ELR (cell line): ENCODE data around the gene SP110.
A peak's percentile ranks its signal among the peaks of the same experiment; 100 is the strongest.
"Not testable (repeated sequence)": the region's sequence is repeated elsewhere in the genome, so short reads cannot be mapped to it uniquely, and the experiment has no call there.

Experiments used
- DNase-seq: peaks from one replicate; pipeline ENCODE4 v3.0.0-alpha.2; 2015; ENCODE audit warnings: low read depth

The SP110 gene

DNA sequence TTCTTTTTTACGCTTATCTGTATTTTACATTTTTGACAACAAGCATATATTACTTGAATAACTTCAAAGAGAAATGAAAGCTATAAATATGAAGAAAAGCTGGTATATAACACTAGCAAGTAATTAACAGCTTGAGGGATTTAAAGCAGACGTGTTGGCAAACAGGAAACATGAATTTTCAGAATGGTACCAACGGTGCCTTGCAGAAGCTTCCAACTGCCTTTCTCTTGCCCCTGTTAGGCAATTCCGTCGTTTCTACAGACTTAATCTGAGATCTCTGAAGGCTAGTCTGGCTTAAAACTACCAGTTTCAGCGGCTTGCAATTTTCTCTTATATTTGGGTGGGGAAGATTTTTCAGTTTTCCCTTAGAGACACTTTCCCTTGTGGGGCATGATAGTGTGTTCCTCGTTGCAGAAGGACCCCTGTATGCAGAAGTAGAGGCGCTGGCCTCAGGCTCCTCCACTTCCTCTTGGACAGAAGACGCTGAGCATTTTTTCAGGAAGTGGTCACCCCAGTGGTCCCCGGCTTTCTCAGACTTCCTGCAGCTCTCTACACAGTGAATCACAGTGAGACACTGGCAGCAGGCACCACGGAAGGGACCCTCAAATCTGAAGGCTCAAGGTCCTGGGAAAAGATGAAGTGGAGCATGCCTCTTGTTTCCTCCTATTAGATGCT, 94.9 kb downstream of the SP110 start:
- peak; percentile 42 for DNase-seq

DNA sequence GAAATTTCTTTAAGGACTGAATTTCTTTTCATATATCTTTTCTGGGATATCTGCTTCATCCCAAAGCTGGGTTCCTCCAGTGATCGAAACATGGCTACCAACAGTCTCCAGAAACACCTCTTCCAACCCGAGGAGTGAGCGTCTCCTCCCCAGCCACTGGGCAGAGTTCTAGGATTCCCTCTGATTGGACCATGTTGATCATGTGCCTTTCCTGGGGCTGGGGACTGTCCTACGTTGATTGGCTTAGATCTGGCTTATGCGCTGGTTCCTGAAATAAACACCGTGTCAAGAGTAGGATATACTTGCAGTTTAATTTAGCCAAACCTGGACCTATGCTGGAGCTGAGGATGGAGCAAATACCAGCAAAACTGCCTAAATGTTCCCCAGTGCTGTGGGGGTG, 95.5 kb downstream of the SP110 start:
- DNase-seq = no peak

DNA sequence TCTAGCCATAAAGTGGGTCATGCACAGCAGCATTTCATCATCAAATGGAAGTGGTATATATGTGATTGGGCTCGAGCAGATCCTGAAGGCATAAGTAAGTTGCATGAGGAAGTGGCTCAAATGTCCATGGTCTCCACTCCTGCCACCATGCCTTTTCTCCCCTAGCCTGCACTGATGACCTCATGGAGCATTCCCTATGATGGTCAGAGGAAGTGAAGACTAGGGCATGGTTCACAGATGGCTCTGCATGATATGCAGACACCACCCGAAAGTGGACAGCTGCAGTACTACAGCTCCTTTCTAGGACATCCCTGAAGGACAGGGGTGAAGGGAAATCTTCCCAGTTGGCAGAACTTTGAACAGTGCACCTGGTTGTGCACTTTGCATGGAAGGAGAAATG, 99.4 kb downstream of the SP110 start:
- DNase-seq = not testable (repeated sequence)

DNA sequence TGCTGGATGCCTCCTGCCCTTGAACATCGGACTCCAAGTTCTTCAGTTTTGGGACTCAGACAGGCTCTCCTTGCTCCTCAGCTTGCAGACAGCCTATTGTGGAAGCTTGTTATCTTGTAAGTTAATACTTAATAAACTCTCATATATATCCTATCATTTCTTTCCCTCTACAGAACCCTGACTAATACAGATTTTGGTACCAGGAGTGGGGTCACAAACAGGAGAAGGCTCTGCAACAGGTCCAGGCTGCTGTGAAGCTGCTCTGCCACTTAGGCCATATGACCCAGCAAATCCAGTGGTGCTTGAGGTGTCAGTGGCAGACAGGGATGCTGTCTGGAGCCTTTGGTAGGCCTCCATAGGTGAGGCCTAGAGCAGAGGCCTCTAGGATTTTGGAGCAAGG, 100.0 kb downstream of the SP110 start:
- not testable (repeated sequence) for DNase-seq
